ENCODE data around the gene GNG4. TPM values are rescaled to one million over a fixed set of nuclear protein-coding genes. Genes with fewer than 3 reads are reported as not detected.

The GNG4 gene
- total and polyA plus RNA-seq, 11 donors, result 0.06 to 0.07 TPM; not detected in 9

GRCh38 chr1:235669277-235669676 lies 19.7 kb upstream of the GNG4 start:
- DNase-seq (no peak), ATAC-seq (no peak)
- intact Hi-C loops (cut with DNase I), result no loop called here
- Histone ChIP-seq H3K27ac (no peak overlapping the region), H3K4me3 (no peak overlapping the region), H3K36me3 (peaks cover 0 to 77% (median 30%) of the 10 kb centered on the region in 9 donors), H3K9me3 (peaks cover 2 to 42% (median 23%) of the 10 kb centered on the region in 12 donors), H3K27me3 (no peaks in the 10 kb centered on the region), H3K4me1 (no peaks in the 10 kb centered on the region)
- TF ChIP-seq POLR2A (IDR thresholded peaks at IDR 0.05) (no peak), CTCF (IDR thresholded peaks at IDR 0.05) (no peak)
- 87 to 92% (median 91%) methylated on average over 3 of the region's 3 CpGs for WGBS, 4 donors

GRCh38 chr1:235663628-235664027 lies 14.0 kb upstream of the GNG4 start:
- no peaks in the 10 kb centered on the region for H3K4me1 ChIP-seq
- H3K36me3 ChIP-seq, result peaks cover 0 to 57% (median 36%) of the 10 kb centered on the region in 9 donors
- TF ChIP-seq POLR2A (IDR thresholded peaks at IDR 0.05) (no peak), CTCF (IDR thresholded peaks at IDR 0.05) (no peak)
- 93 to 96% (median 95%) methylated on average over 4 of the region's 4 CpGs for WGBS, 4 donors
- intact Hi-C loops (cut with DNase I), result no loop called here
- H3K4me3 ChIP-seq, result no peak overlapping the region
- H3K27ac ChIP-seq, result no peak overlapping the region
- ATAC-seq (no peak), DNase-seq (no peak)
- no peaks in the 10 kb centered on the region for H3K9me3 ChIP-seq
- H3K27me3 ChIP-seq, result no peaks in the 10 kb centered on the region

DNA sequence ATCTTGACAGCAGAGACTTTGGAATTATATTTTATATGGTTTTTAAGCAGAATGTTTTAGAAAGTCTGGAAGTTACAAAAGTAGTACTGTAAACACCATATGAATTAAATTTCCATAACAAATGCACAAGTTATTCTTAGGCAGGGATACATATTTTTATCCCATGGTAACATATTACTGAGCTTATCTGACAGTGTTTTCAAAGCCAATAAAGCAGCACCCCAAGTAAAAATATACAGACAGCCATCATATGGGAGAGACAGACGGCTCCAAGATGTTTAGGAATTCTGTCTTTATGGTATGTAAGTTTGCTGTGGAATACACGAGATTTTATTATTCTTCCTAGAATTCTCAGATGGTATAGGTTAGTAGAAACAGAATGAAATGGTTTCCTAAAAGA lies 12.0 kb upstream of the GNG4 start:
- 65 to 76% (median 66%) methylated on average over 2 of the region's 2 CpGs for WGBS, 4 donors
- TF ChIP-seq CTCF (IDR thresholded peaks at IDR 0.05) (no peak), POLR2A (IDR thresholded peaks at IDR 0.05) (no peak)
- Histone ChIP-seq H3K27me3 (peaks cover 0 to 2% (median 0%) of the 10 kb centered on the region in 9 donors), H3K4me3 (no peak overlapping the region), H3K4me1 (no peaks in the 10 kb centered on the region), H3K27ac (no peak overlapping the region), H3K9me3 (no peaks in the 10 kb centered on the region), H3K36me3 (peaks cover 0 to 52% (median 36%) of the 10 kb centered on the region in 9 donors)
- no peak for DNase-seq
- intact Hi-C loops (cut with DNase I), result no loop called here
- ATAC-seq, result no peak

- Histone ChIP-seq H3K27ac (no peak overlapping the region), H3K36me3 (peaks cover 0 to 41% (median 36%) of the 10 kb centered on the region in 9 donors), H3K4me1 (no peaks in the 10 kb centered on the region), H3K27me3 (peaks cover 0 to 19% (median 3%) of the 10 kb centered on the region in 9 donors), H3K9me3 (no peaks in the 10 kb centered on the region), H3K4me3 (no peak overlapping the region)
- WGBS, 4 donors, result 91 to 96% (median 92%) methylated on average over 14 of the region's 14 CpGs
- no peak for TF ChIP-seq POLR2A (IDR thresholded peaks at IDR 0.05)
- no peak for TF ChIP-seq CTCF (IDR thresholded peaks at IDR 0.05)
- DNase-seq, result no peak
- no peak for ATAC-seq
- intact Hi-C loops (cut with DNase I), result no loop called here
Measured at GRCh38 chr1:235659186-235659771, 9.7 kb upstream of the GNG4 start.

All from heart left ventricle (tissue), 16 donors.